Stimulated activated naive CD8-positive, alpha-beta T cell treated with anti-CD3 and anti-CD28 coated beads, Interleukin-15, Interleukin-2, amounts not matched to agents 100 U/mL and 50 U/mL, for 24 hours (primary cell): Measurements from ENCODE around the gene BOLL.
"Not testable (repeated sequence)": the region's sequence is repeated elsewhere in the genome, so short reads cannot be mapped to it uniquely, and the experiment has no call there.

Source experiments
- ATAC-seq: fragments of 150-1000 bp; cut with Tn5 transposase; one replicate; pipeline ENCODE4 v1.10.0; 2021
- DNase-seq: peaks from one replicate; pipeline ENCODE4 v3.0.0; 2021

BOLL gene

DNA sequence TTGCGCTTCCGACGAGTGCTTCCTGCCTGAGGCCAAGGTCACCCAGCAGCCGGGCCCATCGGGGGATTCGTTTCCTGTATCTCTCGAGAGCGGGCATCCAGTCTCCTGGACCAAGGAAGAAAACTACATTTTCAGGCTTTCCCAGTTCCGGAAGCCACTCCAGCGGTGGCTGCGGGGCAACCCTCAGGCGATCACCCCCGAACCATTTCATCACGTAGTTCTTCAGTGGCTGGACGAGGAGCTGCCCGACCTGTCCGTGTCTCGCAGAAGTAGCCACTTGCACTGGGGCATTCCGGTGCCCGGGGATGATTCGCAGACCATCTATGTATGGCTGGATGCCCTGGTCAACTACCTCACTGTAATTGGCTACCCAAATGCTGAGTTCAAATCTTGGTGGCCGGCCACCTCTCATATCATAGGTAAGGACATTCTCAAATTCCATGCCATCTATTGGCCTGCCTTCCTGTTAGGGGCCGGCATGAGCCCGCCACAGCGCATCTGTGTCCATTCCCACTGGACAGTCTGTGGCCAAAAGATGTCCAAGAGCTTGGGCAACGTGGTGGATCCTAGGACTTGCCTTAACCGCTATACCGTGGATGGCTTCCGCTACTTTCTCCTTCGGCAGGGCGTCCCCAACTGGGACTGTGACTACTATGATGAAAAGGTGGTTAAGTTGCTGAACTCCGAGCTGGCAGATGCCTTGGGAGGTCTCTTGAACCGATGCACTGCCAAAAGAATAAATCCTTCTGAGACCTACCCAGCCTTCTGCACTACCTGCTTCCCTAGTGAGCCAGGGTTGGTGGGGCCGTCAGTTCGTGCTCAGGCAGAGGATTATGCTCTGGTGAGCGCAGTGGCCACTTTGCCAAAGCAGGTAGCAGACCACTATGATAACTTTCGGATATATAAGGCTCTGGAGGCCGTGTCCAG is 78.9 kb downstream of the BOLL start:
- ATAC-seq (no peak), DNase-seq (peak; percentile 6)

DNA sequence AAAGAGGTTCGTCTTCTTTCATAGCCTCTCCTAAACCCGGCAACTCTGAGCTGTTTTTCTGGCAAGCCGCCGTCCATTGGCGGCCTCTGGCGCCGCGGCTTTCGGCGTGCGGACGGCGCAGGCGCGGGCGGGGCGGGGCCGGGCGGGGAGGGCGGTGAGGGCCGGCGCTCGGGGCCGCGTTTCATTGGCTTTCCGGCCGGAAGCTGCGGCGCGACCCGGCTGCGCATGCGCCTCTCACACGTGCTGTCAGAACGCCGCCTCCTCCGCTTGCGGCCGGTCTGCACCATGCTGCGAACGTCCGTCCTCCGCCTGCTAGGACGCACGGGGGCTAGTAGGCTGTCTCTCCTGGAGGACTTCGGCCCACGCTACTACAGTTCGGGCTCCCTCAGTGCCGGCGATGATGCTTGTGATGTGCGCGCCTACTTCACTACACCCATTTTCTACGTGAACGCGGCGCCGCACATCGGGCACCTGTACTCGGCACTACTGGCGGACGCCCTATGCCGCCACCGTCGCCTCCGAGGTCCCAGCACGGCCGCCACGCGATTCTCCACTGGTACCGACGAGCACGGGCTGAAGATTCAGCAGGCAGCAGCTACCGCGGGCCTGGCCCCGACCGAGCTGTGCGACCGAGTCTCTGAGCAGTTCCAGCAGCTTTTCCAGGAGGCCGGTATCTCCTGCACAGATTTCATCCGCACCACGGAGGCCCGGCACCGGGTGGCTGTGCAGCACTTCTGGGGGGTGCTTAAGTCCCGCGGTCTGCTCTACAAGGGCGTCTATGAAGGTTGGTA is 79.8 kb downstream of the BOLL start, which contains the start of gene MARS2:
MARS2 (plus strand) TSS at position 249 of the 791 bp plus-strand sequence; CDS start at position 286, 37 bp downstream.
- DNase-seq (peak; percentile 94), ATAC-seq (peak; percentile 88)

DNA sequence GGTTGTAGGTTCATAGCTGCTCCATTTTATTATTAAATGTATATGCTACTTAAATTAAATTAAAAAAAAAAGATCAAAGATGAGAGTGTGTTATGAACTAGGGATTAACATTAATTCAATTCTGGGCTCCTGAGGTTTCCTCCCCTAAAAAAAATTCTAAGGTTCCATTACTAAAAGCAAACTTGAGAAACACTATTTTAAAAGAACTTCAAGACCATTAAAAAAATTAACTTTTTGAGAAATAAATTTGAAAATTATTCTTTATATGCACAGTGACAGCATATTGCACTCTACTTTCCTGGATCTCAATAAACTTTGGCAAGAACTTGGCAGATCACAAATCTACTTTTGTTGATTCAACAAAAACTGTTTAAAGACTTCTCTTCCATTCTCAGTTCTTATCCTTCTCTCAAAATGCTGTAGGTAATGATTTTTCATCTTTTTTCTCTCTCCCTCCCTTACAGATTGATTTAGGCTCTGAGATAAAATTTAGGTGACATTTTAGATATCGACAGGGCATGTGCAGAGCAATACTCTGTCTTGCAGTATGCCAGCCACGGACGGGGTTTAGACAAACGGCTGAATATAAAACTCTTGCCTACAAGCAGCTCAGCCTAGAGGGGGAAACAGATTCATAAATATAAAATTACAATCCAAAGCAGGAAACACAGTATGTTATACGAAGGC is 80.5 kb downstream of the BOLL start:
- no peak for DNase-seq
- peak; percentile 39 for ATAC-seq

GRCh38 chr2:197700960-197701359 is 84.2 kb downstream of the BOLL start:
- no peak for DNase-seq
- no peak for ATAC-seq

GRCh38 chr2:197699724-197700123 is 85.4 kb downstream of the BOLL start:
- not testable (repeated sequence) for DNase-seq

DNA sequence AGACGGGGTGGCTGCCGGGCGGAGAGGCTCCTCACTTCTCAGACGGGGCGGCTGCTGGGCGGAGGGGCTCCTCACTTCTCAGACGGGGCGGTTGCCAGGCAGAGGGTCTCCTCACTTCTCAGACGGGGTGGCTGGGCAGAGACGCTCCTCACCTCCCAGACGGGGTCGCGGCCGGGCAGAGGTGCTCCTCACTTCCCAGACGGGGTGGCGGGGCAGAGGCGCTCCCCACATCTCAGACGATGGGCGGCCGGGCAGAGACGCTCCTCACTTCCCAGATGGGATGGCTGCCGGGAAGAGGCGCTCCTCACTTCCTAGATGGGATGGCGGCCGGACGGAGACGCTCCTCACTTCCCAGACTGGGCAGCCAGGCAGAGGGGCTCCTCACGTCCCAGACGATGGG is 88.5 kb downstream of the BOLL start:
- not testable (repeated sequence) for ATAC-seq, DNase-seq

More at GRCh38 chr2:197699724-197700123, 85.4 kb downstream of the BOLL start:
- not testable (repeated sequence) for ATAC-seq

GRCh38 chr2:197695971-197696370 is 89.1 kb downstream of the BOLL start:
- ATAC-seq, result not testable (repeated sequence)

DNA sequence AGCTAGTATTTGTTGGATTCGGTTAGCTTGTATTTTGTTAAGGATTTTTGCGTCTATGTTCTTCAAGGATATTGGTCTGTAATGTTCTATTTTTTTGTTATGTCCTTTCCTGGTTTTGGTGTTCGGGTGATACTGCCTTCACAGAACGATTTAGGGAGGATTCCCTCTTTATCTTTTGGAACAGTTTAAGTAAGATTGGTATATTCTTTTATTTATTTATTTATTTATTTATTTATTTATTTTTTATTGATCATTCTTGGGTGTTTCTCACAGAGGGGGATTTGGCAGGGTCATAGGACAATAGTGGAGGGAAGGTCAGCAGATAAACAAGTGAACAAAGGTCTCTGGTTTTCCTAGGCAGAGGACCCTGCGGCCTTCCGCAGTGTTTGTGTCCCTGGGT is 89.9 kb downstream of the BOLL start:
- not testable (repeated sequence) for ATAC-seq

More at GRCh38 chr2:197695971-197696370, 89.1 kb downstream of the BOLL start:
- not testable (repeated sequence) for DNase-seq

GRCh38 chr2:197677483-197677882 is 107.6 kb downstream of the BOLL start:
- DNase-seq, result no peak
- ATAC-seq, result peak; percentile 86

More for the DNA sequence above, 89.9 kb downstream of the BOLL start:
- DNase-seq, result not testable (repeated sequence)

- ATAC-seq, result no peak
- no peak for DNase-seq
Measured at GRCh38 chr2:197677056-197677455, 108.1 kb downstream of the BOLL start.
